HepG2 (cell line): Measurements from ENCODE around the gene TFE3. TPM values are rescaled to one million over a fixed set of nuclear protein-coding genes. Genes with fewer than 3 reads are reported as not detected.

Source experiments
- BCL6 ChIP-seq: IDR thresholded peaks from 2 replicates; pipeline ENCODE4 v1.6.1; 2016; ENCODE audit warnings: missing genetic modification reagents, missing compliant biosample characterization
- CHCHD3 ChIP-seq: sonication (generic); formaldehyde crosslinking; IDR thresholded peaks from 2 replicates; pipeline ENCODE4 v1.8.0; 2022; ENCODE audit warnings: mild to moderate bottlenecking, missing genetic modification reagents, moderate library complexity
- ETV5 ChIP-seq: IDR thresholded peaks from 2 replicates; pipeline ENCODE4 v1.6.1; 2018; ENCODE audit warnings: missing biosample characterization, missing genetic modification reagents, inconsistent platforms, borderline replicate concordance
- GATA4 ChIP-seq: sonication (generic); IDR thresholded peaks from 2 replicates; pipeline ENCODE4 v1.6.1; 2016; ENCODE audit warnings: antibody characterized with exemption, low read depth, borderline replicate concordance
- HNRNPL ChIP-seq: fragments of 200-400 bp; formaldehyde crosslinking; IDR thresholded peaks from 2 replicates; pipeline ENCODE4 v1.6.1; 2017; ENCODE audit warnings: mild to moderate bottlenecking, low read depth, low read length
- KIAA2018 ChIP-seq: sonication (generic); formaldehyde crosslinking; IDR thresholded peaks from 2 replicates; pipeline ENCODE4 v1.5.0; 2020; ENCODE audit warnings: mild to moderate bottlenecking, missing genetic modification reagents, borderline replicate concordance
- KLF11 ChIP-seq: IDR thresholded peaks from 2 replicates; pipeline ENCODE4 v1.6.1; 2016; ENCODE audit warnings: missing compliant biosample characterization
- MAX ChIP-seq: IDR thresholded peaks from 2 replicates; pipeline ENCODE4 v1.6.1; 2012; ENCODE audit warnings: inconsistent platforms
- THAP11 ChIP-seq: IDR thresholded peaks from 2 replicates; pipeline ENCODE4 v1.6.1; 2016; ENCODE audit warnings: missing biosample characterization, missing genetic modification reagents
- TRIM22 ChIP-seq: fragments of 450-650 bp; IDR thresholded peaks from 2 replicates; pipeline ENCODE4 v1.6.1; 2017
- ZNF451 ChIP-seq: sonication (generic); formaldehyde crosslinking; IDR thresholded peaks from 2 replicates; pipeline ENCODE4 v1.5.0; 2020; ENCODE audit warnings: mild to moderate bottlenecking, missing genetic modification reagents
- ZNF564 ChIP-seq: sonication (generic); formaldehyde crosslinking; IDR thresholded peaks from 2 replicates; pipeline ENCODE4 v1.8.1; 2023; ENCODE audit warnings: mild to moderate bottlenecking, missing genetic modification reagents
- ZNF672 ChIP-seq: sonication (generic); formaldehyde crosslinking; IDR thresholded peaks from 2 replicates; pipeline ENCODE4 v1.8.1; 2022; ENCODE audit warnings: missing genetic modification reagents
- ZNF777 ChIP-seq: sonication (generic); formaldehyde crosslinking; IDR thresholded peaks from 2 replicates; pipeline ENCODE4 v1.4.0; 2020; ENCODE audit warnings: missing genetic modification reagents
- ZNF788 ChIP-seq: sonication (generic); formaldehyde crosslinking; IDR thresholded peaks from 2 replicates; pipeline ENCODE4 v1.5.0; 2020; ENCODE audit warnings: mild to moderate bottlenecking, missing genetic modification reagents, borderline replicate concordance
- polyA plus RNA-seq, 8 experiments: library from polyadenylated mRNA; depleted of rRNA in 3 of 8; stranded (reverse) in 7 of 8; unstranded in 1 of 8; fragments of >200 nt; fragmentation: Illumina TruSeq in 4 of 8; extraction: Trizol in 4 of 8; gene quantifications; 2 replicates each; pipeline versions ENCODE4 v1.2.1 to v1.2.3, GENCODE V29; 2011 to 2016; ENCODE audit warnings: low read depth in 4 of 8, missing spikeins in 1 of 8, mixed read lengths in 1 of 8; ENCODE audit not compliant: insufficient read depth in 1 of 8
- total RNA-seq, 5 experiments: library from RNA; depleted of rRNA; stranded (reverse); fragments of >200 nt; fragmentation: Illumina TruSeq; extraction: Trizol; gene quantifications; 2 replicates each; pipeline ENCODE4 v1.2.3, GENCODE V29; 2016; ENCODE audit warnings: low read depth in 1 of 5
- TF ChIP-seq, protein P1 (sequence below), 2 experiments: sonication (generic) in 1 of 2; formaldehyde crosslinking in 1 of 2; IDR thresholded peaks; 2 replicates each; pipeline versions ENCODE4 v1.4.0 to v1.6.1; 2018 to 2020; ENCODE audit warnings: missing genetic modification reagents in 2 of 2, borderline replicate concordance in 1 of 2, low read depth in 1 of 2, mild to moderate bottlenecking in 1 of 2, missing biosample characterization in 1 of 2

The TFE3 gene
- total and polyA plus RNA-seq, 2 of the 13 experiments (the other 11 are each of a cell fraction or from before 2014, with no cell fraction given), result 8.3 to 12.3 TPM

- no peak for TF ChIP-seq KIAA2018 (CRISPR knock-in tag)
- TF ChIP-seq KLF11 (CRISPR knock-in tag), result no peak
- TF ChIP-seq, protein P1, sequence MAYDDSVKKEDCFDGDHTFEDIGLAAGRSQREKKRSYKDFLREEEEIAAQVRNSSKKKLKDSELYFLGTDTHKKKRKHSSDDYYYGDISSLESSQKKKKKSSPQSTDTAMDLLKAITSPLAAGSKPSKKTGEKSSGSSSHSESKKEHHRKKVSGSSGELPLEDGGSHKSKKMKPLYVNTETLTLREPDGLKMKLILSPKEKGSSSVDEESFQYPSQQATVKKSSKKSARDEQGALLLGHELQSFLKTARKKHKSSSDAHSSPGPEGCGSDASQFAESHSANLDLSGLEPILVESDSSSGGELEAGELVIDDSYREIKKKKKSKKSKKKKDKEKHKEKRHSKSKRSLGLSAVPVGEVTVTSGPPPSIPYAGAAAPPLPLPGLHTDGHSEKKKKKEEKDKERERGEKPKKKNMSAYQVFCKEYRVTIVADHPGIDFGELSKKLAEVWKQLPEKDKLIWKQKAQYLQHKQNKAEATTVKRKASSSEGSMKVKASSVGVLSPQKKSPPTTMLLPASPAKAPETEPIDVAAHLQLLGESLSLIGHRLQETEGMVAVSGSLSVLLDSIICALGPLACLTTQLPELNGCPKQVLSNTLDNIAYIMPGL (CRISPR knock-in tag; IDR thresholded peaks at IDR 0.05; ENCODE audit: borderline replicate concordance in 1 of 2, low read depth in 1 of 2), result no peak; a peak in 1 of 4 replicates
- 0 out of 2 replicates have a peak, but pooled peaks have one; percentile 23 for TF ChIP-seq ZNF564 (CRISPR knock-in tag)
- no peak for TF ChIP-seq TRIM22
- no peak for TF ChIP-seq ZNF788 (CRISPR knock-in tag)
- no peak for TF ChIP-seq ZNF672 (CRISPR knock-in tag)
- TF ChIP-seq HNRNPL, result no peak
- peak; percentile 38; the same call in 1 of the 2 replicates for TF ChIP-seq THAP11 (CRISPR knock-in tag)
- peak; percentile 19; the same call in 1 of the 2 replicates for TF ChIP-seq ETV5 (CRISPR knock-in tag)
- TF ChIP-seq MAX, result peak; percentile 81
- no peak for TF ChIP-seq CHCHD3
- TF ChIP-seq ZNF777 (CRISPR knock-in tag), result peak; percentile 94
- no peak for TF ChIP-seq GATA4
- TF ChIP-seq BCL6 (CRISPR knock-in tag), result no peak
- TF ChIP-seq ZNF451 (CRISPR knock-in tag), result no peak
Measured at GRCh38 chrX:49053223-49054072, 10.3 kb upstream of the TFE3 start (continued).
